GM10266 (cell line): ENCODE measurements around the gene TMEM178B.

Source experiments
- DNase-seq: peaks from one replicate; pipeline ENCODE4 v3.0.0; 2012; ENCODE audit errors: extremely low spot score
- TF ChIP-seq, protein P1 (sequence below): IDR thresholded peaks from 2 replicates; pipeline ENCODE4 v1.5.1; 2012; ENCODE audit warnings: mild to moderate bottlenecking, low read depth; ENCODE audit not compliant: control insufficient read depth, insufficient read depth; ENCODE audit errors: missing control alignments

The TMEM178B gene

DNA sequence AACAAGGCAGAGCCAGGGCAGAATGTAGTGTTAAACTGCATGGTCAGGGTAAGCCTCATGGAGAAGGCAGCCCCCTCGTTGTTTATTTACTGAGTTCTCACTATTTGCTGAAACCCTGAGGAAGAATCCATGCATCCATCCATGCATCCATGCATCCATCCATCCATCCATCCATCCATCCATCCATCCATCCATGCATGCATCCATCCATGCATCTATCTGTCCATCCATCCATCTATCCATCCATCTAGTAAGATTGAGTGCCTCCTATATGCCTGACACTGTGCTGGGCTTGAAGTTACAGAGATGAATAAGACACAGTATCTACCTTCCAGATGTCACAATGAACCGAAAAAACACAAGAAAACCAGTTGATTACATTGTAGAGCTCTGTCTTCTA is 275.9 kb downstream of the TMEM178B start:
- DNase-seq: no peak
- TF ChIP-seq, protein P1, sequence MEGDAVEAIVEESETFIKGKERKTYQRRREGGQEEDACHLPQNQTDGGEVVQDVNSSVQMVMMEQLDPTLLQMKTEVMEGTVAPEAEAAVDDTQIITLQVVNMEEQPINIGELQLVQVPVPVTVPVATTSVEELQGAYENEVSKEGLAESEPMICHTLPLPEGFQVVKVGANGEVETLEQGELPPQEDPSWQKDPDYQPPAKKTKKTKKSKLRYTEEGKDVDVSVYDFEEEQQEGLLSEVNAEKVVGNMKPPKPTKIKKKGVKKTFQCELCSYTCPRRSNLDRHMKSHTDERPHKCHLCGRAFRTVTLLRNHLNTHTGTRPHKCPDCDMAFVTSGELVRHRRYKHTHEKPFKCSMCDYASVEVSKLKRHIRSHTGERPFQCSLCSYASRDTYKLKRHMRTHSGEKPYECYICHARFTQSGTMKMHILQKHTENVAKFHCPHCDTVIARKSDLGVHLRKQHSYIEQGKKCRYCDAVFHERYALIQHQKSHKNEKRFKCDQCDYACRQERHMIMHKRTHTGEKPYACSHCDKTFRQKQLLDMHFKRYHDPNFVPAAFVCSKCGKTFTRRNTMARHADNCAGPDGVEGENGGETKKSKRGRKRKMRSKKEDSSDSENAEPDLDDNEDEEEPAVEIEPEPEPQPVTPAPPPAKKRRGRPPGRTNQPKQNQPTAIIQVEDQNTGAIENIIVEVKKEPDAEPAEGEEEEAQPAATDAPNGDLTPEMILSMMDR: no peak

DNA sequence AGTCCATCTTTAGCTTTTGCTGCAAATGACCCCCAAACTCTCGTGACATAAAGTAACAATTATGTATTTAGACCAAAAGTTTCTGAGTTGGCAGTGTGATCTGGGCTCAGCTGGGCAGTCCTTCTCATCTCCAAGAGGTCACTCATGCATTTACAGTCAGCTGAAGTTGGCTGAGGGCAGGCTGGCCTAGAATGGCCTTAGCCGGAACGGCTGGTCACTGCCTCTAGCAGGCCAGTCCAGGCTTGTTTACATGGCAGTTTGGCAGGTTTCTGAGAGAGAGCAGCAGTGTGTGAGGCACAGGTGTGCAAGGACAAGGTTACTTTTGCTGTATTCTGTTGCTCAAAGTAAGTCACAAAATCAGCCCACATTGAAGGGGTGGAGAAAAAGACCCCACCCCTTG is 277.3 kb downstream of the TMEM178B start:
- TF ChIP-seq, protein P1: no peak
- no peak for DNase-seq

DNA sequence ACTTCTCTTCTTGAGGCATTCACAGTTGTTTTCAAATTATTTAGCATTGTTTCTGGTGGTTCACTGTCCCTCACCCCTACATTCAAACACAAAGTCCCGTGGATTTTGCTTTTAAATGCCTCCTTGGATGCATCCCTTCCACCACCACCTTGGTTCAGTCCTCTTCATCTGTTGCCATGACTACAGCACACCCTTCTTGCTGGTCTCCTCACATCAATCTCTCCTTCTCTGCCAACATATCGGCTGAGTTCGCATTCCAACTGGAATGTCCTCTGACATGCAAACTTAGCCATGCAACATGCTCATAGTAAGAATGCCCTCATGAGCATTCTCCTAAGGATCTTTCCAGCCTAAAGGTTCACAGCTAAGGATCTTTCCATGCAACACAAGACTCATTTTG is 279.1 kb downstream of the TMEM178B start:
- TF ChIP-seq, protein P1: no peak
- no peak for DNase-seq

- no peak for DNase-seq
- TF ChIP-seq, protein P1: no peak
Observed at GRCh38 chr7:141354251-141354650, 280.4 kb downstream of the TMEM178B start.

DNA sequence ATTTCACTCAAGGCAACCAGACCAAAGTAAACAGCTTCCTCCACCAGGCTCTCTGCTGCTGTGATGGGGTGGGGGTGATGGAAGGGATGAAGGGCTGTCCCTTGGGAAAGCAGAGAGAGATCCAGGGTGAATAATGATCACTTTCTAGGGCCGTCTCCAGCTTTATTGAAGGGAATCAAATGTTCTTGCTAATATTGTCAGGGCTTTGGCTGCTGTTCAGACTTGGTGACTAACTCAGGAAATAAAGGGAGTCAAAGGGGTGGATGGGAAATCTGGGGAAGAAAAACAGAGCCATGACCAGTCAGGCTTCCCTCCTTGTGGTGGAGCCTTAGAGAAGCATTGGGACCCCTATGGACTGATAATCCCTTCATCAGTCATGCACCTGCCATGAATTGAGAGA is 281.2 kb downstream of the TMEM178B start:
- TF ChIP-seq, protein P1: no peak
- no peak for DNase-seq

DNA sequence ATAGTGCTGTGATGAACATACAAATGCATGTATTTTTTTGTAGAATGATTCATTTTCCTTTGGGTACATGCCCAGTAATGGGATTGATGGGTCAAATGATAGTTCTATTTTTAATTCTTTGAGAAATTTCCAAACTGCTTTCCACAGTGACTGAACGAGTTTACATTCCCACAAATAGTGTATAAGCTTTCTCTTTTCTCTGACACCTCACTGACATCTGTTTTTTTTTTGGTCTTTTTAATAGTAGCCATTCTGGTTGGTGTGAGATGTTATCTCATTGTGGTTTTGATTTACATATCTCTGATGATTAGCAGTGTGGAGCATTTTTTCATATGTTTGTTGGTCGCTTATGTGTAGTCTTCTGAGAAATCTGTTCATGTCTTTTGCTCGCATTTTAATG is 282.3 kb downstream of the TMEM178B start:
- TF ChIP-seq, protein P1: no peak

DNA sequence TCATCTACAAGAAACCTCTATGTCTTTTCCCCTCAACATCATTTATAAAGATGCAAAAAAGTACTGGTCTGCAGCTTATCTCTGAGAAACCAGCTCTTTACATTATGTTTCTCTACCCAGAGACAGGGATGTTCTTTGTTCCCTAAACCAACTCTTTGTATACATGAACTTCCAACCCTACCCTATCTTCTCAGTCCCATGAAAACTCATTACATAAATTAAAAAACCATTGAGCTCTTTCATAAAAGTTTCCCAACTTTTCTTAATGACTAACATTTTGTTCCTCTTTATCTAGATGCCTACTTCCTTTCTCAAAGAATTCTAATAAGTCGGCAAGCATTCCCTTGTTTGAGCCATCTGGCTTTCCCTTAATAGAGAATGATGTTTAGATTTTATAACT is 284.5 kb downstream of the TMEM178B start:
- TF ChIP-seq, protein P1: no peak
- no peak for DNase-seq

More for the DNA sequence above, 282.3 kb downstream of the TMEM178B start:
- no peak for DNase-seq
